ENCODE results near the gene RMND1. TPM values are rescaled to one million over a fixed set of nuclear protein-coding genes. Genes with fewer than 3 reads are reported as not detected.

The RMND1 gene, protein sequence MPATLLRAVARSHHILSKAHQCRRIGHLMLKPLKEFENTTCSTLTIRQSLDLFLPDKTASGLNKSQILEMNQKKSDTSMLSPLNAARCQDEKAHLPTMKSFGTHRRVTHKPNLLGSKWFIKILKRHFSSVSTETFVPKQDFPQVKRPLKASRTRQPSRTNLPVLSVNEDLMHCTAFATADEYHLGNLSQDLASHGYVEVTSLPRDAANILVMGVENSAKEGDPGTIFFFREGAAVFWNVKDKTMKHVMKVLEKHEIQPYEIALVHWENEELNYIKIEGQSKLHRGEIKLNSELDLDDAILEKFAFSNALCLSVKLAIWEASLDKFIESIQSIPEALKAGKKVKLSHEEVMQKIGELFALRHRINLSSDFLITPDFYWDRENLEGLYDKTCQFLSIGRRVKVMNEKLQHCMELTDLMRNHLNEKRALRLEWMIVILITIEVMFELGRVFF
- 72.5 and 75.6 TPM in 2 replicates for total RNA-seq (2016; rRNA removed; fragmentation: Illumina TruSeq; extraction: Trizol)
- total RNA-seq (2016; cell fraction: cytosol; rRNA removed; fragmentation: Illumina TruSeq; extraction: Trizol; ENCODE audit: low read depth): 55.6 and 56.1 TPM in 2 replicates
- 72.3 and 75.6 TPM in 2 replicates for total RNA-seq (2016; cell fraction: insoluble cytoplasmic fraction; rRNA removed; fragmentation: Illumina TruSeq; extraction: Trizol)
- total RNA-seq (2016; cell fraction: membrane; rRNA removed; fragmentation: Illumina TruSeq; extraction: Trizol): 63.4 and 63.9 TPM in 2 replicates
- 84.2 and 88.8 TPM in 2 replicates for total RNA-seq (2016; cell fraction: nucleus; rRNA removed; fragmentation: Illumina TruSeq; extraction: Trizol)
- 30.0 and 34.0 TPM in 2 replicates for polyA plus RNA-seq (2011; rRNA removed)
- 21.3 and 29.7 TPM in 2 replicates for polyA plus RNA-seq (2011; cell fraction: cytosol; rRNA removed)
- polyA plus RNA-seq (2011; cell fraction: nucleus; rRNA removed): 11.0 and 14.0 TPM in 2 replicates
- 42.6 and 62.0 TPM in 2 replicates for polyA plus RNA-seq (2012)
- polyA plus RNA-seq (2016; cell fraction: cytosol; fragmentation: Illumina TruSeq; extraction: Trizol; ENCODE audit: low read depth): 24.8 and 29.4 TPM in 2 replicates
- polyA plus RNA-seq (2016; cell fraction: insoluble cytoplasmic fraction; fragmentation: Illumina TruSeq; extraction: Trizol; ENCODE audit: low read depth): 57.9 and 64.0 TPM in 2 replicates
- polyA plus RNA-seq (2016; cell fraction: membrane; fragmentation: Illumina TruSeq; extraction: Trizol; ENCODE audit: low read depth): 37.1 and 37.2 TPM in 2 replicates
- 51.6 and 58.3 TPM in 2 replicates for polyA plus RNA-seq (2016; cell fraction: nucleus; fragmentation: Illumina TruSeq; extraction: Trizol; ENCODE audit: insufficient read depth, low read depth)
- polyA minus RNA-seq (2011; rRNA and poly(A)+ RNA removed; ENCODE audit: low replicate concordance): 8.9 and 29.4 TPM in 2 replicates
- polyA minus RNA-seq (2011; cell fraction: cytosol; rRNA and poly(A)+ RNA removed): 24.4 and 29.4 TPM in 2 replicates
- 119 and 153 TPM in 2 replicates for polyA minus RNA-seq (2011; cell fraction: nucleus; rRNA and poly(A)+ RNA removed)
- Bru-seq, nascent RNA: percentile 95 among the genes with signal in this experiment
- percentile 81 among the genes with signal in this experiment for BruChase-seq, experiment 1, labeled RNA remaining after a 6-hour chase
- percentile 86 among the genes with signal in this experiment for BruChase-seq, experiment 2, labeled RNA remaining after a 2-hour chase
- long read RNA-seq, experiment 1, transcript RMND1-203 (12 exons, 2,003 nt): major isoform, 48 of 60 reads
- long read RNA-seq, experiment 1, partial matches to known transcripts: 3 of 60 reads
- long read RNA-seq, experiment 1, other reads (novel, unspliced or antisense): 6 of 60 reads
- long read RNA-seq, experiment 2, transcript RMND1-203 (12 exons, 2,003 nt): major isoform, 26 of 79 reads
- long read RNA-seq, experiment 2, partial matches to known transcripts: 37 of 79 reads
- long read RNA-seq, experiment 2, other reads (novel, unspliced or antisense): 13 of 79 reads

DNA sequence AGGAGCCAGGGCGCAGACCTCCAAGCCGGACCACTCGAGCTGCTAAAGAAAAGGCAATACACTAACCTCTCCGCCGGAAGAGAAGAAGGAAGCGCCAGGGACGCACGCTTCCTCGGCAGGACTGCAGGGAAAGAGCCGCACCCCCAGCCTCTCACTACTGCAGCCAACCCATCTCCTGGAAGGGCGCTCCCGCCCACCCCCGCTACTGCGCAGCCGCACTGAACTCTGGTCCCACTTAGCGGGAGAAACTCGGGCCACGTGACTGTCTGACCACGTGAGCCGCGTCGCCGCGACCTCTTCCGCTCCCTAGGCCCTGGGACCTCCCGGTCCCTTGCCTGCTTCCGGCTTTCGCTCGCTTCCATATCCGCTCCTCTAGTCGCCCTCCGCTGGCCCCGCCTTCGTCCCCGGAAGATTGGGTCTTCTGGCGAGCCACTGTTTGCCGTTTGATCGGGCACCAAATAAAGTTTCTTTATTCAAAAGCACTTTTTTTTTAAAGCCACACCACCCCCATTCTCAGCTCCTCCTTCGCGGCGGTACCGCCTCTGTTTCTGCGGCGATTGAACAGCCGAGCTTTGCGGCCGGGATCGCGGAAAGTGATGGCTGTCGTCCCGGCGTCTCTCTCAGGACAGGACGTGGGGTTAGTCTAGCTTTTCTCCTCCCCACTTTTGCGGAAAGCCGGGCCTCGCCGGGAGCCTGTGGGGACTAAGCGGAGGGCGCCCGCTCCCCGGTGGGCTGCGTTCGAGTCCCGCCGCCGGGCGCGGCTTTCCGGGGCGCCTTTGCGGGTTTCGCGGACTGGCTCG is at the start of gene RMND1:
Gene RMND1 (minus strand): TSS at position 177 of the 800 bp plus-strand sequence. CDS start 6,315 bp downstream, outside the sequence.
- CTCF ChIA-PET (ENCODE audit: low intra/inter-chr PET ratio, low total read pairs): no interaction called here
- Histone ChIP-seq H3K36me3 (replicated peaks in 1 of 2; ENCODE audit: control insufficient read depth in 1 of 2, insufficient read depth in 2 of 2, low read length in 2 of 2) (peaks cover 0 to 1% of the 10 kb centered on the region in 2 experiments; a peak in 3 of 5 replicates), H3K27me3 (ENCODE audit: control insufficient read depth in 1 of 2, insufficient read depth in 2 of 2, low read length in 2 of 2) (peaks cover 0 to 2% of the 10 kb centered on the region in 2 experiments; a peak in 1 of 5 replicates), H2AFZ (ENCODE audit: low read length) (peak within 1 kb of the TSS; percentile 31), H3K9me3 (ENCODE audit: low read length) (no peaks in the 10 kb centered on the region), H3K79me2 (ENCODE audit: insufficient read depth, low read length) (peaks cover 59% of the 10 kb centered on the region), H3K4me1 (ENCODE audit: insufficient read depth, low read length) (peaks cover 60% of the 10 kb centered on the region), H3K4me2 (ENCODE audit: low read depth, low read length) (peak within 1 kb of the TSS; percentile 80), H3K27ac (ENCODE audit: extremely low read length, insufficient read depth, low read length) (peak within 1 kb of the TSS; percentile 94), H4K20me1 (ENCODE audit: insufficient read depth, low read length) (peaks cover 8% of the 10 kb centered on the region), H3K4me3 (replicated peaks in 1 of 3; ENCODE audit: insufficient read depth in 1 of 3, low read depth in 2 of 3, low read length in 3 of 3) (peak within 1 kb of the TSS; percentile 81 to 90 (median 88)), H3K9ac (ENCODE audit: insufficient read depth, low read depth, low read length) (peak within 1 kb of the TSS; percentile 89)
- peak; percentile 100 for DNase-seq (ENCODE audit: low spot score)
- peak; percentile 96 for ATAC-seq
- intact Hi-C loops (cut with micrococcal nuclease; ENCODE audit: unreplicated experiment) (loop anchor here (2.0 kb wide), 2 partner anchors 13 to 61 kb away; partner anchors contain the start of gene ZBTB2), in situ Hi-C loops (cut with HindIII; ENCODE audit: extremely low pct_ligation_motif_present, low pct_unique_long_range_greater_than_20kb) (no loop called here)
- POLR2A ChIA-PET: interaction anchor here (0.5 to 2.8 kb wide), 12 partner anchors 10 to 849 kb away, joined by 3 to 32 read pairs (median 3); partner anchors contain the start of gene ZBTB2
- FAIRE-seq: peak; percentile 85
- no TSS peak for BruUV-seq (replicated peaks)
- WGBS (ENCODE audit: low lambda C conversion rate): under 1% methylated on average over 56 of the region's 74 CpGs
- TF ChIP-seq IRX3 (CRISPR knock-in tag; IDR thresholded peaks at IDR 0.05; ENCODE audit: borderline replicate concordance, low read depth) (peak; percentile 97), RAD21 (CRISPR knock-in tag; IDR thresholded peaks at IDR 0.05) (peak; percentile 21; the same call in 1 of the 2 replicates), ZBTB21 (CRISPR knock-in tag; IDR thresholded peaks at IDR 0.05) (no peak), GATAD2A (CRISPR knock-in tag; IDR thresholded peaks at IDR 0.05) (peak; percentile 92), RXRA (CRISPR knock-in tag; IDR thresholded peaks at IDR 0.05) (peak; percentile 95), SMARCC2 (IDR thresholded peaks at IDR 0.05) (no peak), CREM (IDR thresholded peaks at IDR 0.05) (peak; percentile 93), CREM (CRISPR knock-in tag; IDR thresholded peaks at IDR 0.05) (no peak), ZNF709 (CRISPR knock-in tag; IDR thresholded peaks at IDR 0.05) (peak; percentile 88), EHMT2 (IDR thresholded peaks at IDR 0.05; ENCODE audit: borderline replicate concordance, low read depth, low read length) (no peak), PHB2 (IDR thresholded peaks at IDR 0.05; ENCODE audit: partially characterized antibody) (no peak), HNRNPH1 (optimal IDR thresholded peaks at IDR 0.05; ENCODE audit: low read depth, low read length) (no peak), ZNF782 (CRISPR knock-in tag; IDR thresholded peaks at IDR 0.05; ENCODE audit: borderline replicate concordance) (peak; percentile 84; the same call in 1 of the 2 replicates)
- TF ChIP-seq, protein P1, sequence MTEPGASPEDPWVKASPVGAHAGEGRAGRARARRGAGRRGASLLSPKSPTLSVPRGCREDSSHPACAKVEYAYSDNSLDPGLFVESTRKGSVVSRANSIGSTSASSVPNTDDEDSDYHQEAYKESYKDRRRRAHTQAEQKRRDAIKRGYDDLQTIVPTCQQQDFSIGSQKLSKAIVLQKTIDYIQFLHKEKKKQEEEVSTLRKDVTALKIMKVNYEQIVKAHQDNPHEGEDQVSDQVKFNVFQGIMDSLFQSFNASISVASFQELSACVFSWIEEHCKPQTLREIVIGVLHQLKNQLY (CRISPR knock-in tag; IDR thresholded peaks at IDR 0.05): peak; percentile 93
- TF ChIP-seq, protein P2, sequence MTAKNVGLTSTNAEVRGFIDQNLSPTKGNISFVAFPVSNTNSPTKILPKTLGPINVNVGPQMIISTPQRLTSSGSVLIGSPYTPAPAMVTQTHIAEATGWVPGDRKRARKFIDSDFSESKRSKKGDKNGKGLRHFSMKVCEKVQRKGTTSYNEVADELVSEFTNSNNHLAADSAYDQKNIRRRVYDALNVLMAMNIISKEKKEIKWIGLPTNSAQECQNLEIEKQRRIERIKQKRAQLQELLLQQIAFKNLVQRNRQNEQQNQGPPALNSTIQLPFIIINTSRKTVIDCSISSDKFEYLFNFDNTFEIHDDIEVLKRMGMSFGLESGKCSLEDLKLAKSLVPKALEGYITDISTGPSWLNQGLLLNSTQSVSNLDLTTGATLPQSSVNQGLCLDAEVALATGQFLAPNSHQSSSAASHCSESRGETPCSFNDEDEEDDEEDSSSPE (CRISPR knock-in tag; IDR thresholded peaks at IDR 0.05): peak; percentile 99

Measured in HepG2 (cell line).